GM19023 (cell line): ENCODE data around the gene IGF1R.

Experiments
- ATAC-seq: cut with Tn5 transposase; IDR thresholded peaks from one replicate; pipeline ENCODE4 v1.9.1; 2021; ENCODE audit warnings: mild to moderate bottlenecking, moderate library complexity; ENCODE audit not compliant: unreplicated experiment

The IGF1R gene

GRCh38 chr15:98853161-98853560 lies 204.8 kb downstream of the IGF1R start:
- no peak for ATAC-seq

- ATAC-seq = no peak
Measured at GRCh38 chr15:98853617-98854420, 205.5 kb downstream of the IGF1R start.

GRCh38 chr15:98854496-98854895 lies 206.2 kb downstream of the IGF1R start:
- ATAC-seq = no peak

- ATAC-seq = no peak
Measured at GRCh38 chr15:98855067-98855814, 206.9 kb downstream of the IGF1R start.

GRCh38 chr15:98855815-98856531 lies 207.6 kb downstream of the IGF1R start:
- ATAC-seq = no peak

GRCh38 chr15:98856532-98856907 lies 208.2 kb downstream of the IGF1R start:
- ATAC-seq = no peak

- no peak for ATAC-seq
Measured at GRCh38 chr15:98858610-98859023, 210.3 kb downstream of the IGF1R start.

- no peak for ATAC-seq
Measured at GRCh38 chr15:98859149-98859548, 210.8 kb downstream of the IGF1R start.

- ATAC-seq = no peak
Measured at GRCh38 chr15:98860281-98861041, 212.1 kb downstream of the IGF1R start.

GRCh38 chr15:98861188-98861587 lies 212.8 kb downstream of the IGF1R start:
- ATAC-seq = no peak

GRCh38 chr15:98863983-98864382 lies 215.6 kb downstream of the IGF1R start:
- no peak for ATAC-seq

GRCh38 chr15:98865397-98866339 lies 217.3 kb downstream of the IGF1R start:
- ATAC-seq = peak; percentile 80

- ATAC-seq = no peak
Measured at GRCh38 chr15:98866511-98866910, 218.2 kb downstream of the IGF1R start.

- no peak for ATAC-seq
Measured at GRCh38 chr15:98868564-98868963, 220.2 kb downstream of the IGF1R start.

- no peak for ATAC-seq
Measured at GRCh38 chr15:98870788-98871187, 222.4 kb downstream of the IGF1R start.

GRCh38 chr15:98872774-98873173 lies 224.4 kb downstream of the IGF1R start:
- ATAC-seq = no peak

GRCh38 chr15:98873441-98874218 lies 225.3 kb downstream of the IGF1R start:
- ATAC-seq = no peak

- ATAC-seq = no peak
Measured at GRCh38 chr15:98874370-98874769, 226.0 kb downstream of the IGF1R start.

GRCh38 chr15:98874773-98875172 lies 226.4 kb downstream of the IGF1R start:
- no peak for ATAC-seq
